Measurements from ENCODE around the gene ZBTB5.

GRCh38 chr9:37468620-37469019, 3.4 kb upstream of the ZBTB5 start:
- no peak for TF ChIP-seq FOXK2 (IDR thresholded peaks at IDR 0.05)
- no peak for TF ChIP-seq SP1 (IDR thresholded peaks at IDR 0.05)
- no peak for TF ChIP-seq ELF4 (IDR thresholded peaks at IDR 0.05)
- TF ChIP-seq SUZ12 (IDR thresholded peaks at IDR 0.05): no peak
- no peak for TF ChIP-seq L3MBTL2 (conservative IDR thresholded peaks at IDR 0.05)
- TF ChIP-seq HDGF (IDR thresholded peaks at IDR 0.05; ENCODE audit: borderline replicate concordance): no peak
- TF ChIP-seq ZNF384 (IDR thresholded peaks at IDR 0.05): no peak
- no peak for TF ChIP-seq BHLHE40 (IDR thresholded peaks at IDR 0.05; ENCODE audit: borderline replicate concordance)
- no peak for TF ChIP-seq ARNT (IDR thresholded peaks at IDR 0.05)
- TF ChIP-seq FOXM1 (IDR thresholded peaks at IDR 0.05; ENCODE audit: borderline replicate concordance): no peak
